ENCODE measurements around the gene SPATA31D3.
"Not testable (repeated sequence)": the region's sequence is repeated elsewhere in the genome, so short reads cannot be mapped to it uniquely, and the experiment has no call there.

SPATA31D3 gene

GRCh38 chr9:81902196-81902595 is 41.1 kb upstream of the SPATA31D3 start:
- no peaks in the 10 kb centered on the region for H3K9me3 ChIP-seq (ENCODE audit: control insufficient read depth, low read length)
- H3K36me3 ChIP-seq (ENCODE audit: control insufficient read depth, insufficient read depth, low read length) = no peaks in the 10 kb centered on the region
- no peak overlapping the region for H2AFZ ChIP-seq
- H3K4me3 ChIP-seq (ENCODE audit: low read depth, low read length) = no peak overlapping the region
- no peak for TF ChIP-seq CTCF (IDR thresholded peaks at IDR 0.05)
- no peak overlapping the region for H3K4me2 ChIP-seq (ENCODE audit: low read length)
- H3K9ac ChIP-seq = no peak overlapping the region
- no peaks in the 10 kb centered on the region for H3K79me2 ChIP-seq
- no peaks in the 10 kb centered on the region for H3K4me1 ChIP-seq
- no peaks in the 10 kb centered on the region for H3K27me3 ChIP-seq (ENCODE audit: control insufficient read depth, insufficient read depth, low read length)
- no peak overlapping the region for H3K27ac ChIP-seq

- Histone ChIP-seq H3K4me3 (ENCODE audit: low read depth, low read length) (no peak overlapping the region), H2AFZ (no peak overlapping the region), H3K27me3 (ENCODE audit: control insufficient read depth, insufficient read depth, low read length) (no peaks in the 10 kb centered on the region), H3K4me1 (no peaks in the 10 kb centered on the region), H3K36me3 (ENCODE audit: control insufficient read depth, insufficient read depth, low read length) (no peaks in the 10 kb centered on the region), H3K9me3 (ENCODE audit: control insufficient read depth, low read length) (no peaks in the 10 kb centered on the region), H3K27ac (no peak overlapping the region), H3K79me2 (no peaks in the 10 kb centered on the region), H3K4me2 (ENCODE audit: low read length) (no peak overlapping the region), H3K9ac (no peak overlapping the region)
- no peak for TF ChIP-seq CTCF (IDR thresholded peaks at IDR 0.05)
These were observed 40.7 kb upstream of the SPATA31D3 start for GRCh38 chr9:81902626-81903025.

GRCh38 chr9:81906671-81907070 is 36.6 kb upstream of the SPATA31D3 start:
- Histone ChIP-seq H3K27me3 (ENCODE audit: control insufficient read depth, insufficient read depth, low read length) (no peaks in the 10 kb centered on the region), H3K4me2 (ENCODE audit: low read length) (no peak overlapping the region), H3K79me2 (no peaks in the 10 kb centered on the region), H3K36me3 (ENCODE audit: control insufficient read depth, insufficient read depth, low read length) (no peaks in the 10 kb centered on the region), H3K9me3 (ENCODE audit: control insufficient read depth, low read length) (no peaks in the 10 kb centered on the region), H3K27ac (no peak overlapping the region), H3K4me3 (ENCODE audit: low read depth, low read length) (no peak overlapping the region), H3K4me1 (no peaks in the 10 kb centered on the region), H2AFZ (no peak overlapping the region), H3K9ac (no peak overlapping the region)
- no peak for TF ChIP-seq CTCF (IDR thresholded peaks at IDR 0.05)

- Histone ChIP-seq H3K9me3 (ENCODE audit: control insufficient read depth, low read length) (no peaks in the 10 kb centered on the region), H3K27ac (no peak overlapping the region), H3K4me3 (ENCODE audit: low read depth, low read length) (no peak overlapping the region), H3K79me2 (no peaks in the 10 kb centered on the region), H2AFZ (no peak overlapping the region), H3K36me3 (ENCODE audit: control insufficient read depth, insufficient read depth, low read length) (no peaks in the 10 kb centered on the region), H3K9ac (no peak overlapping the region), H3K27me3 (ENCODE audit: control insufficient read depth, insufficient read depth, low read length) (no peaks in the 10 kb centered on the region), H3K4me1 (no peaks in the 10 kb centered on the region), H3K4me2 (ENCODE audit: low read length) (no peak overlapping the region)
- no peak for TF ChIP-seq CTCF (IDR thresholded peaks at IDR 0.05)
These were observed 31.2 kb upstream of the SPATA31D3 start for GRCh38 chr9:81912135-81912534.

- H3K27ac ChIP-seq = no peak overlapping the region
- no peak overlapping the region for H3K9ac ChIP-seq
- H3K4me1 ChIP-seq = no peaks in the 10 kb centered on the region
- no peak overlapping the region for H3K4me3 ChIP-seq (ENCODE audit: low read depth, low read length)
- H3K9me3 ChIP-seq (ENCODE audit: control insufficient read depth, low read length) = no peaks in the 10 kb centered on the region
- H3K79me2 ChIP-seq = no peaks in the 10 kb centered on the region
- no peaks in the 10 kb centered on the region for H3K27me3 ChIP-seq (ENCODE audit: control insufficient read depth, insufficient read depth, low read length)
- TF ChIP-seq CTCF (IDR thresholded peaks at IDR 0.05) = no peak
- H2AFZ ChIP-seq = no peak overlapping the region
- H3K36me3 ChIP-seq (ENCODE audit: control insufficient read depth, insufficient read depth, low read length) = no peaks in the 10 kb centered on the region
- no peak overlapping the region for H3K4me2 ChIP-seq (ENCODE audit: low read length)
These were observed 27.3 kb upstream of the SPATA31D3 start for GRCh38 chr9:81915801-81916505.

GRCh38 chr9:81918507-81918906 is 24.8 kb upstream of the SPATA31D3 start:
- not testable (repeated sequence) for H3K9me3 ChIP-seq (ENCODE audit: control insufficient read depth, low read length); H3K4me3 ChIP-seq (ENCODE audit: low read depth, low read length); H3K9ac ChIP-seq; H3K36me3 ChIP-seq (ENCODE audit: control insufficient read depth, insufficient read depth, low read length); H3K27me3 ChIP-seq (ENCODE audit: control insufficient read depth, insufficient read depth, low read length); H3K4me1 ChIP-seq; H3K4me2 ChIP-seq (ENCODE audit: low read length); H2AFZ ChIP-seq; H3K79me2 ChIP-seq; H3K27ac ChIP-seq

- H3K36me3 ChIP-seq (ENCODE audit: control insufficient read depth, insufficient read depth, low read length); H3K4me2 ChIP-seq (ENCODE audit: low read length); H3K4me3 ChIP-seq (ENCODE audit: low read depth, low read length); H2AFZ ChIP-seq; H3K9me3 ChIP-seq (ENCODE audit: control insufficient read depth, low read length); H3K27me3 ChIP-seq (ENCODE audit: control insufficient read depth, insufficient read depth, low read length); H3K9ac ChIP-seq; H3K79me2 ChIP-seq; H3K27ac ChIP-seq; H3K4me1 ChIP-seq: not testable (repeated sequence)
These were observed 15.0 kb upstream of the SPATA31D3 start, which contains the start of gene SPATA31D4 for GRCh38 chr9:81928305-81928704. TSS of gene SPATA31D4 (plus strand) at chr9:81928428. CDS start at chr9:81928514, 86 bp downstream.

Measured in parathyroid adenoma (tissue), 2 donors.